ENCODE measurements around the gene VWC2L. TPM values are rescaled to one million over a fixed set of nuclear protein-coding genes. Genes with fewer than 3 reads are reported as not detected.

Gene VWC2L
- total RNA-seq, 1 donor: not detected

- H3K27ac ChIP-seq (ENCODE audit: low read depth, low read length): no peak overlapping the region
- DNase-seq (ENCODE audit: insufficient read length, low spot score, missing footprints): no peak
These were observed 30.2 kb upstream of the VWC2L start for GRCh38 chr2:214380681-214381080.

GRCh38 chr2:214382229-214382628 lies 28.6 kb upstream of the VWC2L start:
- no peaks in the 10 kb centered on the region for H3K27me3 ChIP-seq (ENCODE audit: insufficient read depth, low read length)
- H3K27ac ChIP-seq (ENCODE audit: low read depth, low read length): no peak overlapping the region
- no peaks in the 10 kb centered on the region for H3K36me3 ChIP-seq (ENCODE audit: insufficient read depth, low read length)
- no peaks in the 10 kb centered on the region for H3K4me1 ChIP-seq (ENCODE audit: insufficient read depth, low read length)
- H4K20me1 ChIP-seq (ENCODE audit: insufficient read depth, low read length): no peaks in the 10 kb centered on the region
- no peak overlapping the region for H2AFZ ChIP-seq (ENCODE audit: low read length)
- TF ChIP-seq CTCF (IDR thresholded peaks at IDR 0.05; ENCODE audit: extremely low read depth, low read depth, low read length): no peak
- H3K9me3 ChIP-seq (ENCODE audit: low read depth, low read length): no peaks in the 10 kb centered on the region
- H3K79me2 ChIP-seq (ENCODE audit: insufficient read depth, low read length): no peaks in the 10 kb centered on the region
- H3K4me2 ChIP-seq (ENCODE audit: insufficient read depth, low read length): no peak overlapping the region
- no peak overlapping the region for H3K4me3 ChIP-seq (ENCODE audit: insufficient read depth, low read length)
- DNase-seq (ENCODE audit: insufficient read length, low spot score, missing footprints): no peak

More at GRCh38 chr2:214380681-214381080, 30.2 kb upstream of the VWC2L start:
- Histone ChIP-seq H3K4me2 (ENCODE audit: insufficient read depth, low read length) (no peak overlapping the region), H2AFZ (ENCODE audit: low read length) (no peak overlapping the region), H3K27me3 (ENCODE audit: insufficient read depth, low read length) (no peaks in the 10 kb centered on the region), H3K79me2 (ENCODE audit: insufficient read depth, low read length) (no peaks in the 10 kb centered on the region), H3K4me1 (ENCODE audit: insufficient read depth, low read length) (no peaks in the 10 kb centered on the region), H3K4me3 (ENCODE audit: insufficient read depth, low read length) (no peak overlapping the region), H4K20me1 (ENCODE audit: insufficient read depth, low read length) (no peaks in the 10 kb centered on the region), H3K36me3 (ENCODE audit: insufficient read depth, low read length) (no peaks in the 10 kb centered on the region), H3K9me3 (ENCODE audit: low read depth, low read length) (no peaks in the 10 kb centered on the region)
- no peak for TF ChIP-seq CTCF (IDR thresholded peaks at IDR 0.05; ENCODE audit: extremely low read depth, low read depth, low read length)

DNA sequence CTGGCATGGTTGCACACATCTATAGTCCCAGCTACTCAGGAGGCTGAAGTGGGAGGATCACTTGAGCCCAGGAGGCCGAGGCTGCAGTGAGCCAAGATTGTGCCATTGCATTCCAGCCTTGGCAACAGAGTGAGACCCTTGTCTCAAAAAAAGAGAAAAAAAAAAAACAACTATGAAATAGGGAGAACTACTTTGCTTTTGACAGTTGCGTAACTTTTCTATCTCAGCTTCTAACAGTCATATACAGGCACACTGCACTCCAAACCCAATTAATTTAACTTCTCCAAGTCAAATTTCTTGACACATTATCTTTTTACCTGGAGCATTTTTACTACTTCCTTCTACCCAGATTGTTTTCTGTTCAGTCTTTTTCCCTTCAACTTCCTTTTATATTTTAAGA lies 24.1 kb upstream of the VWC2L start:
- Histone ChIP-seq H3K4me3 (ENCODE audit: insufficient read depth, low read length) (no peak overlapping the region), H3K36me3 (ENCODE audit: insufficient read depth, low read length) (no peaks in the 10 kb centered on the region)
- DNase-seq (ENCODE audit: insufficient read length, low spot score, missing footprints): no peak

GRCh38 chr2:214389334-214389733 lies 21.5 kb upstream of the VWC2L start:
- H3K4me2 ChIP-seq (ENCODE audit: insufficient read depth, low read length): no peak overlapping the region
- no peak for DNase-seq (ENCODE audit: insufficient read length, low spot score, missing footprints)
- H3K4me1 ChIP-seq (ENCODE audit: insufficient read depth, low read length): no peaks in the 10 kb centered on the region
- H3K27ac ChIP-seq (ENCODE audit: low read depth, low read length): no peak overlapping the region
- H3K79me2 ChIP-seq (ENCODE audit: insufficient read depth, low read length): no peaks in the 10 kb centered on the region
- H3K36me3 ChIP-seq (ENCODE audit: insufficient read depth, low read length): no peaks in the 10 kb centered on the region
- H4K20me1 ChIP-seq (ENCODE audit: insufficient read depth, low read length): no peaks in the 10 kb centered on the region
- no peak for TF ChIP-seq CTCF (IDR thresholded peaks at IDR 0.05; ENCODE audit: extremely low read depth, low read depth, low read length)
- no peak overlapping the region for H3K4me3 ChIP-seq (ENCODE audit: insufficient read depth, low read length)
- H2AFZ ChIP-seq (ENCODE audit: low read length): no peak overlapping the region
- H3K27me3 ChIP-seq (ENCODE audit: insufficient read depth, low read length): no peaks in the 10 kb centered on the region
- H3K9me3 ChIP-seq (ENCODE audit: low read depth, low read length): no peaks in the 10 kb centered on the region

More for the DNA sequence above, 24.1 kb upstream of the VWC2L start:
- H3K27me3 ChIP-seq (ENCODE audit: insufficient read depth, low read length): no peaks in the 10 kb centered on the region
- no peaks in the 10 kb centered on the region for H3K79me2 ChIP-seq (ENCODE audit: insufficient read depth, low read length)
- H3K27ac ChIP-seq (ENCODE audit: low read depth, low read length): no peak overlapping the region
- TF ChIP-seq CTCF (IDR thresholded peaks at IDR 0.05; ENCODE audit: extremely low read depth, low read depth, low read length): no peak
- no peak overlapping the region for H3K4me2 ChIP-seq (ENCODE audit: insufficient read depth, low read length)
- no peak overlapping the region for H2AFZ ChIP-seq (ENCODE audit: low read length)
- H4K20me1 ChIP-seq (ENCODE audit: insufficient read depth, low read length): no peaks in the 10 kb centered on the region
- H3K9me3 ChIP-seq (ENCODE audit: low read depth, low read length): no peaks in the 10 kb centered on the region
- no peaks in the 10 kb centered on the region for H3K4me1 ChIP-seq (ENCODE audit: insufficient read depth, low read length)

Measured in osteoblast (primary cell).